K562 (cell line): ENCODE data around the gene BLOC1S4. TPM values are rescaled to one million over a fixed set of nuclear protein-coding genes. Genes with fewer than 3 reads are reported as not detected.

Experiments used
- ARNT ChIP-seq, 2 experiments: fragments of 450-650 bp; IDR thresholded peaks; 2 replicates each; pipeline ENCODE4 v1.6.1; 2016; ENCODE audit warnings: mild to moderate bottlenecking in 1 of 2
- CBX2 ChIP-seq: fragments of 200-600 bp; sonication (generic); IDR thresholded peaks from one replicate; pipeline ENCODE4 v1.6.1; 2012; ENCODE audit warnings: mild to moderate bottlenecking, low read length, inconsistent platforms; ENCODE audit not compliant: insufficient read depth, poor library complexity, severe bottlenecking
- CC2D1A ChIP-seq: fragments of 450-650 bp; IDR thresholded peaks from 2 replicates; pipeline ENCODE4 v1.6.1; 2017; ENCODE audit warnings: mild to moderate bottlenecking
- CHD1 ChIP-seq: fragments of 200-600 bp; sonication (generic); IDR thresholded peaks from one replicate; pipeline ENCODE4 v1.6.1; 2012; ENCODE audit warnings: mild to moderate bottlenecking, moderate library complexity, low read length, inconsistent platforms
- CREB1 ChIP-seq, 2 experiments: sonication (generic) in 1 of 2; formaldehyde crosslinking in 1 of 2; IDR thresholded peaks; 2 replicates each; pipeline versions ENCODE4 v1.6.1 to v1.8.0; 2012 to 2022; ENCODE audit warnings: inconsistent platforms in 1 of 2, mild to moderate bottlenecking in 1 of 2, missing genetic modification reagents in 1 of 2, moderate library complexity in 1 of 2
- EGR1 ChIP-seq: fragments of 450-650 bp; conservative IDR thresholded peaks from 2 replicates; pipeline ENCODE4 v1.6.1; 2017; ENCODE audit warnings: mild to moderate bottlenecking
- ELF1 ChIP-seq: fragments of 200-800 bp; sonication (Bioruptor generic); IDR thresholded peaks from 2 replicates; pipeline ENCODE4 v1.6.1; 2016; ENCODE audit warnings: missing genetic modification characterization, missing compliant biosample characterization
- EP300 ChIP-seq: IDR thresholded peaks from 2 replicates; pipeline ENCODE4 v1.6.1; 2012; ENCODE audit warnings: low read length, improper control_type of control experiment
- JUNB ChIP-seq: fragments of 450-650 bp; formaldehyde crosslinking; conservative IDR thresholded peaks from 2 replicates; pipeline ENCODE4 v1.4.0; 2020; ENCODE audit warnings: mild to moderate bottlenecking
- MTA1 ChIP-seq: fragments of 450-650 bp; IDR thresholded peaks from 2 replicates; pipeline ENCODE4 v1.6.1; 2017; ENCODE audit warnings: borderline replicate concordance
- POLR2A ChIP-seq: fragments of 450-650 bp; conservative IDR thresholded peaks from 2 replicates; pipeline ENCODE4 v1.6.1; 2016
- RBBP5 ChIP-seq: fragments of 200-600 bp; sonication (generic); IDR thresholded peaks from 2 replicates; pipeline ENCODE4 v1.6.1; 2012; ENCODE audit warnings: borderline replicate concordance, mild to moderate bottlenecking, low read length, control low read depth, inconsistent platforms; ENCODE audit not compliant: insufficient read depth, poor library complexity, severe bottlenecking
- RCOR1 ChIP-seq, 2 experiments: IDR thresholded peaks; 2 replicates each; pipeline ENCODE4 v1.6.1; 2012; ENCODE audit warnings: low read depth in 2 of 2, low read length in 2 of 2, borderline replicate concordance in 1 of 2, improper control_type of control experiment in 1 of 2
- TBP ChIP-seq: optimal IDR thresholded peaks from 2 replicates; pipeline ENCODE3; 2011; ENCODE audit warnings: low read depth, low read length, improper control_type of control experiment
- TEAD4 ChIP-seq, 2 experiments: sonication (generic) in 1 of 2; formaldehyde crosslinking in 1 of 2; IDR thresholded peaks; 2 replicates each; pipeline versions ENCODE4 v1.6.1 to v1.8.0; 2012 to 2022; ENCODE audit warnings: borderline replicate concordance in 1 of 2, inconsistent platforms in 1 of 2, low read length in 1 of 2, mild to moderate bottlenecking in 1 of 2, missing genetic modification reagents in 1 of 2
- YY1 ChIP-seq, 3 experiments: IDR thresholded peaks; 2 replicates each; pipeline ENCODE4 v1.6.1; 2011; ENCODE audit warnings: low read length in 2 of 3, mild to moderate bottlenecking in 2 of 3, moderate library complexity in 2 of 3, borderline replicate concordance in 1 of 3, control low read depth in 1 of 3, low read depth in 1 of 3; ENCODE audit not compliant: insufficient read depth in 3 of 3, insufficient replicate concordance in 2 of 3, control insufficient read depth in 1 of 3, insufficient read length in 1 of 3; ENCODE audit errors: extremely low read depth in 1 of 3
- ZBTB7A ChIP-seq: IDR thresholded peaks from 2 replicates; pipeline ENCODE4 v1.6.1; 2011; ENCODE audit warnings: low read depth, mild to moderate bottlenecking, low read length, moderate library complexity, borderline replicate concordance; ENCODE audit not compliant: control insufficient read depth
- ZNF23 ChIP-seq: fragments of 250-450 bp; sonication (Bioruptor Pico); IDR thresholded peaks from 2 replicates; pipeline ENCODE4 v1.4.0; 2020; ENCODE audit warnings: mild to moderate bottlenecking
- ZNF239 ChIP-seq: fragments of 250-450 bp; sonication (Bioruptor Pico); IDR thresholded peaks from 2 replicates; pipeline ENCODE4 v1.4.0; 2020; ENCODE audit warnings: mild to moderate bottlenecking
- ZNF444 ChIP-seq: fragments of 250-450 bp; sonication (Bioruptor Pico); IDR thresholded peaks from 2 replicates; pipeline ENCODE4 v1.4.0; 2020; ENCODE audit warnings: mild to moderate bottlenecking, moderate library complexity
- ZNF589 ChIP-seq: fragments of 200-800 bp; sonication (Bioruptor generic); IDR thresholded peaks from 2 replicates; pipeline ENCODE4 v1.6.1; 2016; ENCODE audit warnings: low read depth, missing genetic modification characterization, missing compliant biosample characterization
- ZNF668 ChIP-seq: fragments of 250-450 bp; sonication (Bioruptor Pico); IDR thresholded peaks from 2 replicates; pipeline ENCODE4 v1.8.0; 2022; ENCODE audit warnings: mild to moderate bottlenecking, inconsistent platforms
- ZNF79 ChIP-seq: fragments of 250-450 bp; sonication (Bioruptor Pico); IDR thresholded peaks from 2 replicates; pipeline ENCODE4 v1.4.0; 2020; ENCODE audit warnings: low read depth, mild to moderate bottlenecking, moderate library complexity
- polyA plus RNA-seq, 8 experiments: library from polyadenylated mRNA; depleted of rRNA in 4 of 8; stranded (reverse) in 5 of 8; unstranded in 3 of 8; fragments of >200 nt; fragmentation: Nextera tagmentation in 2 of 8; fragmentation: Illumina TruSeq in 1 of 8; extraction: Ambion mirVana in 2 of 8; extraction: Trizol in 1 of 8; gene quantifications; 2 replicates each; pipeline versions ENCODE4 v1.2.1 to v1.2.3, GENCODE V29; 2011 to 2014; ENCODE audit warnings: inconsistent platforms in 1 of 8, missing spikeins in 1 of 8
- total RNA-seq, 7 experiments: library from RNA; depleted of rRNA in 6 of 7; stranded (reverse); fragments of >200 nt in 6 of 7; fragmentation: Illumina TruSeq in 2 of 7; extraction: Trizol in 2 of 7; gene quantifications; 2 replicates each; pipeline versions ENCODE4 v1.2.1 to v1.2.3, GENCODE V29; 2011 to 2021; ENCODE audit warnings: low replicate concordance in 1 of 7
- TF ChIP-seq, protein P1 (sequence below): fragments of 450-650 bp; IDR thresholded peaks from 2 replicates; pipeline ENCODE4 v1.6.1; 2017; ENCODE audit warnings: antibody characterized with exemption, mild to moderate bottlenecking

Gene BLOC1S4
- total and polyA plus RNA-seq, 9 of the 15 experiments (the other 6 are each of a cell fraction or from before 2014, with no cell fraction given): 3.1 to 31.6 (median 11.2) TPM

DNA sequence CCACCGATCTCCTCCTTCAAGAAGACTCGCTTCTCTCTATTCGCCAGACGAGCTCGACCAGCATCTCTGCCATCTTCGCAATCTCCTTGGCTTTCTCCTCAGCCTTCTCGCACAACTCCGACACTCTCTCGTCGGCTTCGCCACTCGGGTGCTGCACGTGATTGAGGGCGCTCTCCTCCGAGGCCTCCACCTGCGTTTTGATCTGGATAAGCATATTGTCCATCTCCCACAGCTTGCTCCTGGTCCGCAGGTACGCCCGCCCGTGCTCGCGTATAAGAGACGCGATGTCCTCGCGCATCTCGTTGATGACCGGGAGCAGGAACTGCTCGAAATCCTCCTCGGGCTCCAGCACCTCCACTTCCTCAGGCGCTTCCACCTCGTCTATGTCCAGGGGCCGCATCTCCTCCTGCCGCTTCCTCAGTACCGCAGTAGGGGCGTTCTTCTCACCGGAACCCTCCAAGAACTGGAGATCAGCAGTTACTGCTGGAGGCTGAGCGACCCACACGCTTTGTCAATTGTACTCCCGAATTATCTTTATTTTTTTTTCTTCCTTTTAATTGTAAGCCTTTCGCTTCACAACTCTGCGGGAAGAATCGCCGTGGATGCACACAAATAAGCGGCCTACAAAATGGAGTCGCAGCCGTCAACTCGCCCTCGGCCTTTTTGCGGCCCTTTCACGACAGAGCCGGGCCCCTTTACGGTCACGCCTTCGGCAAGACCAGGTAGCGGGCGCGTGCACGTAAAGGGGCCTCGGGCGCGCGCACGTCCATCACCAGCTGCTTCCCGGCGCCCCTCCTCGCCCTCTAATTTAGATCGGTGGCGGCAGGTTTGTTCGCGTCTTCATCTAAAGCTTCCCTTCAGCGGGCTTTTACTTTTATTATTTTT lies 6.5 kb upstream of the BLOC1S4 start, which contains the start of gene MRFAP1L1 (continued):
- TF ChIP-seq ZNF23 (CRISPR knock-in tag) (no peak), ZNF79 (CRISPR knock-in tag) (no peak), CREB1 (IDR thresholded peaks at IDR 0.05) (peak; percentile 59), CREB1 (CRISPR knock-in tag; IDR thresholded peaks at IDR 0.05) (no peak), POLR2A (peak; percentile 87), TEAD4 (IDR thresholded peaks at IDR 0.05; ENCODE audit: low read length) (peak; percentile 66), TEAD4 (CRISPR knock-in tag; IDR thresholded peaks at IDR 0.05; ENCODE audit: borderline replicate concordance) (no peak), EGR1 (peak; percentile 54), TBP (peak; percentile 62), CC2D1A (0 out of 2 replicates have a peak, but pooled peaks have one; percentile 16), ZNF589 (CRISPR knock-in tag) (0 out of 2 replicates have a peak, but pooled peaks have one; percentile 48), ZNF668 (CRISPR knock-in tag) (no peak), RBBP5 (peak; percentile 91), CBX2 (no peak), ZBTB7A (peak; percentile 27; the same call in 1 of the 2 replicates), RCOR1 (IDR thresholded peaks at IDR 0.05; ENCODE audit: borderline replicate concordance in 1 of 2, low read depth in 2 of 2, low read length in 2 of 2) (no peak; a peak in 1 of 4 replicates), YY1 (IDR thresholded peaks at IDR 0.05; ENCODE audit: borderline replicate concordance in 1 of 3, control insufficient read depth in 1 of 3, extremely low read depth in 1 of 3, insufficient read depth in 3 of 3, insufficient read length in 1 of 3, insufficient replicate concordance in 2 of 3, low read depth in 1 of 3, low read length in 2 of 3) (peak; percentile 72 to 97 (median 91)), CHD1 (peak; percentile 78), ELF1 (tag) (peak; percentile 46; the same call in 1 of the 2 replicates), ARNT (IDR thresholded peaks at IDR 0.05) (0 out of 4 replicates have a peak, but pooled peaks have one; percentile 21 to 48), MTA1 (no peak), EP300 (no peak; the same call in 1 of the 2 replicates), ZNF444 (no peak), JUNB (no peak), ZNF239 (peak; percentile 54)
- TF ChIP-seq, protein P1, sequence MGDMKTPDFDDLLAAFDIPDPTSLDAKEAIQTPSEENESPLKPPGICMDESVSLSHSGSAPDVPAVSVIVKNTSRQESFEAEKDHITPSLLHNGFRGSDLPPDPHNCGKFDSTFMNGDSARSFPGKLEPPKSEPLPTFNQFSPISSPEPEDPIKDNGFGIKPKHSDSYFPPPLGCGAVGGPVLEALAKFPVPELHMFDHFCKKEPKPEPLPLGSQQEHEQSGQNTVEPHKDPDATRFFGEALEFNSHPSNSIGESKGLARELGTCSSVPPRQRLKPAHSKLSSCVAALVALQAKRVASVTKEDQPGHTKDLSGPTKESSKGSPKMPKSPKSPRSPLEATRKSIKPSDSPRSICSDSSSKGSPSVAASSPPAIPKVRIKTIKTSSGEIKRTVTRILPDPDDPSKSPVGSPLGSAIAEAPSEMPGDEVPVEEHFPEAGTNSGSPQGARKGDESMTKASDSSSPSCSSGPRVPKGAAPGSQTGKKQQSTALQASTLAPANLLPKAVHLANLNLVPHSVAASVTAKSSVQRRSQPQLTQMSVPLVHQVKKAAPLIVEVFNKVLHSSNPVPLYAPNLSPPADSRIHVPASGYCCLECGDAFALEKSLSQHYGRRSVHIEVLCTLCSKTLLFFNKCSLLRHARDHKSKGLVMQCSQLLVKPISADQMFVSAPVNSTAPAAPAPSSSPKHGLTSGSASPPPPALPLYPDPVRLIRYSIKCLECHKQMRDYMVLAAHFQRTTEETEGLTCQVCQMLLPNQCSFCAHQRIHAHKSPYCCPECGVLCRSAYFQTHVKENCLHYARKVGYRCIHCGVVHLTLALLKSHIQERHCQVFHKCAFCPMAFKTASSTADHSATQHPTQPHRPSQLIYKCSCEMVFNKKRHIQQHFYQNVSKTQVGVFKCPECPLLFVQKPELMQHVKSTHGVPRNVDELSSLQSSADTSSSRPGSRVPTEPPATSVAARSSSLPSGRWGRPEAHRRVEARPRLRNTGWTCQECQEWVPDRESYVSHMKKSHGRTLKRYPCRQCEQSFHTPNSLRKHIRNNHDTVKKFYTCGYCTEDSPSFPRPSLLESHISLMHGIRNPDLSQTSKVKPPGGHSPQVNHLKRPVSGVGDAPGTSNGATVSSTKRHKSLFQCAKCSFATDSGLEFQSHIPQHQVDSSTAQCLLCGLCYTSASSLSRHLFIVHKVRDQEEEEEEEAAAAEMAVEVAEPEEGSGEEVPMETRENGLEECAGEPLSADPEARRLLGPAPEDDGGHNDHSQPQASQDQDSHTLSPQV: peak; percentile 84
